Keratinocyte (primary cell): Measurements from ENCODE around the gene MIX23. TPM values are rescaled to one million over a fixed set of nuclear protein-coding genes. Genes with fewer than 3 reads are reported as not detected.

Experiments used
- DNase-seq: peaks from one replicate; pipeline ENCODE4 v3.0.0-alpha.2; 2011; ENCODE audit warnings: low read depth, missing footprints, low spot score
- FAIRE-seq: peaks from 2 replicates; lab custom pipeline; 2011; peaks lifted over from hg19 to GRCh38; lab: Jason Lieb, UNC
- H2AFZ ChIP-seq: 2 replicates; pipeline ENCODE4 v1.6.0; 2012; ENCODE audit warnings: low read length, control low read depth, inconsistent platforms; ENCODE audit not compliant: control insufficient read depth
- H3K27ac ChIP-seq: 2 replicates; pipeline ENCODE4 v1.5.1; 2011; ENCODE audit warnings: low read length; ENCODE audit not compliant: control insufficient read depth, insufficient read depth
- H3K27me3 ChIP-seq: 3 replicates; pipeline ENCODE4 v1.6.0; 2011; ENCODE audit warnings: low read length; ENCODE audit not compliant: control insufficient read depth, insufficient read depth; ENCODE audit errors: extremely low read depth
- H3K36me3 ChIP-seq, 2 experiments: 2 replicates in 1 of 2; 3 replicates in 1 of 2; pipeline ENCODE4 v1.5.1; 2011; ENCODE audit warnings: low read length in 2 of 2, mild to moderate bottlenecking in 1 of 2; ENCODE audit not compliant: control insufficient read depth in 2 of 2, insufficient read depth in 2 of 2; ENCODE audit errors: extremely low read depth in 1 of 2
- H3K4me1 ChIP-seq: 3 replicates; pipeline ENCODE4 v1.5.1; 2011; ENCODE audit warnings: low read length; ENCODE audit not compliant: control insufficient read depth, insufficient read depth; ENCODE audit errors: extremely low read depth
- H3K4me2 ChIP-seq: 3 replicates; pipeline ENCODE4 v1.6.0; 2011; ENCODE audit warnings: low read depth, low read length; ENCODE audit not compliant: control insufficient read depth, insufficient read depth; ENCODE audit errors: extremely low read depth
- H3K4me3 ChIP-seq, 3 experiments: fragments of 200-600 bp in 1 of 3; sonication (generic) in 1 of 3; 2 replicates in 2 of 3; 3 replicates in 1 of 3; pipeline ENCODE4 v1.5.1; 2011 to 2016; ENCODE audit warnings: low read length in 3 of 3, mild to moderate bottlenecking in 3 of 3, control low read depth in 2 of 3, inconsistent platforms in 1 of 3, low read depth in 1 of 3, mixed read lengths in 1 of 3, mixed run types in 1 of 3, moderate library complexity in 1 of 3; ENCODE audit not compliant: control insufficient read depth in 2 of 3, insufficient read depth in 2 of 3; ENCODE audit errors: extremely low read depth in 1 of 3
- H3K79me2 ChIP-seq: 2 replicates; pipeline ENCODE4 v1.6.0; 2012; ENCODE audit warnings: low read length; ENCODE audit not compliant: control insufficient read depth, insufficient read depth
- H3K9ac ChIP-seq: 3 replicates; pipeline ENCODE4 v1.6.0; 2011; ENCODE audit warnings: low read length; ENCODE audit not compliant: control insufficient read depth, insufficient read depth; ENCODE audit errors: extremely low read depth
- H3K9me1 ChIP-seq: 3 replicates; pipeline ENCODE4 v1.6.0; 2011; ENCODE audit warnings: low read length; ENCODE audit not compliant: control insufficient read depth, insufficient read depth; ENCODE audit errors: extremely low read depth
- H3K9me3 ChIP-seq: 2 replicates; pipeline ENCODE4 v1.5.1; 2012; ENCODE audit warnings: low read depth, low read length; ENCODE audit not compliant: control insufficient read depth
- H4K20me1 ChIP-seq: 3 replicates; pipeline ENCODE4 v1.6.0; 2011; ENCODE audit warnings: low read length; ENCODE audit not compliant: control insufficient read depth, insufficient read depth; ENCODE audit errors: extremely low read depth
- CTCF ChIP-seq, 3 experiments: IDR thresholded peaks in 1 of 3; conservative IDR thresholded peaks in 1 of 3; optimal IDR thresholded peaks in 1 of 3; 2 replicates in 2 of 3; 3 replicates in 1 of 3; pipeline versions ENCODE3 to v1.5.1; 2011; ENCODE audit warnings: low read length in 3 of 3, mild to moderate bottlenecking in 3 of 3, moderate library complexity in 2 of 3, control low read depth in 1 of 3, inconsistent platforms in 1 of 3; ENCODE audit not compliant: insufficient read depth in 2 of 3; ENCODE audit errors: extremely low read depth in 1 of 3
- EZH2 ChIP-seq: IDR thresholded peaks from one replicate; pipeline ENCODE4 v1.6.1; 2012; ENCODE audit warnings: inconsistent platforms, mild to moderate bottlenecking, low read length, moderate library complexity
- dilution Hi-C: fragments of 300-500 bp; cut with MboI; formaldehyde crosslinking; loops from one replicate; pipeline ENCODE4 v1.7.0; 2020; ENCODE audit warnings: low sequenced_read_pairs; ENCODE audit not compliant: extremely low pct_ligation_motif_present
- polyA plus RNA-seq, 5 experiments: library from polyadenylated mRNA; depleted of rRNA in 3 of 5; stranded (reverse) in 3 of 5; stranded (forward) in 1 of 5; unstranded in 1 of 5; fragments of >200 nt; gene quantifications; 1 replicate in 1 of 5; 2 replicates in 3 of 5; 3 replicates in 1 of 5; pipeline versions ENCODE4 v1.2.1 to v1.2.3, GENCODE V29; 2011 to 2012; ENCODE audit warnings: missing spikeins in 2 of 5, low read depth in 1 of 5, low replicate concordance in 1 of 5

Gene MIX23
- polyA plus RNA-seq, 1 donor (not counting 4 experiments of a cell fraction or from before 2014, with no cell fraction given): 36.5 TPM

DNA sequence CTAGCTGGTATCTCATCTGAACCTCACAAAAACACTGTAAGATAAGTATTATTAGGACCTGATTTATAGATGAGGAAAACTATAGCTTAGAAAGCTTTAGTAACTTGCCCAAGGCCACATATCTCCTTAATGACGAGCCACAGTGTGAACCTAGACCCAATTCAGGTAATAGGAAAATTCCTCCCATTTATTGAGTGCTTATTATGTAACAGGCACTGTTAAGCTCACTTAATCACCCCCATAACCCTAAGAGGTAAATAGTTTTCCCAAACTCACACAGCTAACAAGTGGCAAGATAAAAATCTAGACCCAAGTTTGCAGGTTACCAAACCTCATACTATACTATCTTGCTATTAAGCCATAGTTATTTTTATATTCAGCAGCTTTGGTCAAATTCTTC, 24.9 kb upstream of the MIX23 start:
- DNase-seq (no peak), FAIRE-seq (no peak)
- H3K4me1 ChIP-seq: peaks cover 15% of the 10 kb centered on the region
- H3K36me3 ChIP-seq: peaks cover 7 to 10% of the 10 kb centered on the region in 2 experiments
- H3K4me2 ChIP-seq: no peak overlapping the region
- no peaks in the 10 kb centered on the region for H3K27me3 ChIP-seq
- no peaks in the 10 kb centered on the region for H3K9me3 ChIP-seq
- H3K27ac ChIP-seq: no peak overlapping the region
- no peak for TF ChIP-seq EZH2
- TF ChIP-seq CTCF (optimal IDR thresholded peaks at IDR 0.05 in 1 of 3, IDR thresholded peaks at IDR 0.05 in 1 of 3, conservative IDR thresholded peaks at IDR 0.05 in 1 of 3; ENCODE audit: extremely low read depth in 1 of 3, insufficient read depth in 2 of 3, low read length in 3 of 3): no peak
- no peak overlapping the region for H2AFZ ChIP-seq
- H3K79me2 ChIP-seq: no peaks in the 10 kb centered on the region
- H3K9me1 ChIP-seq: no peaks in the 10 kb centered on the region
- H3K4me3 ChIP-seq: no peak overlapping the region
- no peaks in the 10 kb centered on the region for H4K20me1 ChIP-seq
- dilution Hi-C loops: no loop called here
- H3K9ac ChIP-seq: no peak overlapping the region

- H3K27ac ChIP-seq: no peak overlapping the region
- dilution Hi-C loops: no loop called here
- FAIRE-seq: no peak
These were observed 23.2 kb upstream of the MIX23 start for GRCh38 chr3:122406198-122406597.

More at GRCh38 chr3:122406198-122406597, 23.2 kb upstream of the MIX23 start:
- Histone ChIP-seq H3K9ac (no peak overlapping the region), H3K4me2 (no peak overlapping the region), H3K36me3 (peaks cover 7 to 9% of the 10 kb centered on the region in 2 experiments), H3K9me3 (no peaks in the 10 kb centered on the region), H3K4me3 (no peak overlapping the region), H2AFZ (no peak overlapping the region), H4K20me1 (no peaks in the 10 kb centered on the region), H3K27me3 (no peaks in the 10 kb centered on the region), H3K9me1 (no peaks in the 10 kb centered on the region), H3K4me1 (peaks cover 16% of the 10 kb centered on the region), H3K79me2 (no peaks in the 10 kb centered on the region)
- TF ChIP-seq EZH2: no peak
- TF ChIP-seq CTCF (optimal IDR thresholded peaks at IDR 0.05 in 1 of 3, IDR thresholded peaks at IDR 0.05 in 1 of 3, conservative IDR thresholded peaks at IDR 0.05 in 1 of 3; ENCODE audit: extremely low read depth in 1 of 3, insufficient read depth in 2 of 3, low read length in 3 of 3): no peak
- no peak for DNase-seq
